D341Med (cell line): ENCODE results near the gene CENPA.
"Not testable (repeated sequence)": the region's sequence is repeated elsewhere in the genome, so short reads cannot be mapped to it uniquely, and the experiment has no call there.

Experiments used
- DNase-seq: peaks from one replicate; pipeline ENCODE4 v3.0.0; 2012; ENCODE audit warnings: low spot score

The CENPA gene

DNA sequence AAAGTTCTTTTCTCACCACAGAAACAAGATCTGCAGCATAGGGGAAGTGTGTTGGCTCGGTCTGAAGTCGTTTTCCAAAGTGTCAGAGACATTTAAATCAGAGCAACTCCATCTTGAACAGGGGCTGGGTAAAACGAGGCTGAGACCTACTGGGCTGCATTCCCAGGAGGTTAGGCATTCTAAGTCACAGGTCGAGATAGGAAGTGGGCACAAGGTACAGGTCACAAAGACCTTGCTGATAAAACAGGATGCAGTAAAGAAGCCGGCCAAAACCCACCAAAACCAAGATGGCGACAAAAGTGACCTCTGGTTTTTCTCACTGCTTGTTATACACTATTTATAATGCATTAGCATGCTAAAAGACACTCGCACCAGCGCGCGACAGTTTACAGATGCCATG is 24.9 kb upstream of the CENPA start:
- not testable (repeated sequence) for DNase-seq

- no peak for DNase-seq
Observed at GRCh38 chr2:26763019-26763418, 22.8 kb upstream of the CENPA start.

DNA sequence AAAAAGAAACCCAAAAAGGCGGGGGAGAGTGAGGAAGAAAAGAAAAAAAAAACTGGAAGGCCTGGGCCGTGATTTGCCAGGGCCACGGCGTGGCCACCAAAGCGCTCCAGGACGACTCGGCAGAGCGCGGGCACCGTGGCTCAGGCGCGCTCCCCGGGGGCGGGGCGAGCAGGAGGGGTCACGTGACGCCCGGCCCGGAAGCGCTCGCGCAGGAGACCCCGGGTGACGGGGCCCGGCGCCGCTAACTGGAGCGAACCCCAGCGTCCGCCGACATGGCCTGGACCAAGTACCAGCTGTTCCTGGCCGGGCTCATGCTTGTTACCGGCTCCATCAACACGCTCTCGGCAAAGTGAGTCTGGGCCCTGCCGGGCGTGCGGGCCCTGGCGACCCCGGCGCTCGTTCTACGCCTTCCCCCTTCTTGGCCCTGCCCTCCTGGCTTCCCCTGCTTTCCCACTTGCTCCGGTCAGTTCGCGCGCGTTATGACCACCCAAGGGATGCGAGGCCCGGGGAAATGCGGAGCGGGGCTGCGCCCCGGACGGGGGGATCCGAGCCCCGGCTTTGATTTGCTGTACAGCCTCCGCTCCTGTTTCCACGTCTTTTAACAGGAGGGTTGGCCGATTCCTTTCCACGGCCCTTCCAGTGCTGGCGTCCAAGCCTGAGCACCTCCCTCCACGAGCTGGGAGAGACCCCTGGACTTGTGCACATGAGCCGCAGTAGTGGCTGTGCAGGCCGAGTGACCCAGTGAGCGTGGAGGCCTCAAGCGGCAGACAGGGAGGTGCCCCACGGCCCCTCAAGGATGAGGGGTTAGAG is 21.6 kb upstream of the CENPA start, which contains the start of gene SLC35F6:
TSS of gene SLC35F6 (plus strand) at position 207 of the 810 bp plus-strand sequence. CDS start at position 273, 66 bp downstream.
- DNase-seq = peak; percentile 95

- no peak for DNase-seq
Observed at GRCh38 chr2:26764906-26765305, 20.9 kb upstream of the CENPA start.

DNA sequence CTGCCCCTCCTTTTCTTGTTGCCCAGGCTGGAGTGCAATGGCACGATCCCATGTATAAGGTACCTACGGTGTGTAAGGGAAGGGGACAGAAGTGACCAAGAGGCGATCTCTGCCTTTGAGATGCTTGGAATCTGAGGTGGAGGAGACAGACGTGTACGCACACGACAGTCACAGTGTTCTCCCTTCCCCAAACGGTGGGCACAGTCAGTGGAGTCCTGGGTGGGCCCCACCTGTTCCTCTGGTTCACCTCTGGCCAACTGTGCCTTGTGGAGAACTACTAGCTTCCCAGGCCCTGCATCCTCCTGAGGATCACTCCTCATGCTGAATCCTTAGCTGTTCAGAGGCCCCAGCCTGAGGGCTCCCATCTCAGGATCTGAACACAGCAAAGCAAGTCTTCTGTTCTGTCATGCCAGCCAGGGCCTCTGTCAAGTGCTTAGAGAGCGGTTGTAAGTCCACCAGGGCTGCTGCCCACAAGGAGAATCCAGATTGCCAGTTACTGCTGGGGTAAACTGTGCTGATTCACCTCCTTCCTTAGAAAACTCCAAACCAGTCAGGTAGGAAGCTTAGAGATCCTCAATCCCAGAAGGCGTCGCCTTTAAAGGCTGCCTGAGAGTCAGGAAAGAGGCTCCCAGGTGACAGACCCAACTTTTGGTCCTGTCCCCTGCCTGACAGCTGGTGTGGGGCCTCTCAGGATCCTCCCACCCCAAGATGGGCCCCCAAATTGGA is 20.2 kb upstream of the CENPA start:
- DNase-seq = no peak

DNA sequence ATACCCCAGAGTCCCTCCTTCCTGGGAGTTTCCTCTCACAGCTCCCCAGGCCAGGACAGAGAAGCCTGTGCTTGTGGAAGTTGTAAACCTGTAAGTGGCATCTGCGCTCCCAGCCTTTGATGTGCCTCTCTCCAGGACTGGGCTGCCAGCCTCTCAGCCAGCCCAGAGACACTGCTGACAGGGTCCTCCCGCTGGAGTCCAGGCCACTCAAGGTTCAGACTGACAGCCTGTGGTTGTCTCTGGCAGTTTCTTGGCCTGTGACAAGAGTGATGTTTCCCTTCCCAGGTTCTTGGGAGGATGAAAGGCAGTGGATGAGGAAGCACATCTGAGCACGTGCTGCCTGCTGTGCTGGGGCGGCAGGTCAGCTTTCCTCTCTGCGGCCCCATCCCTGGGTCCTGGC is 18.7 kb upstream of the CENPA start:
- no peak for DNase-seq

GRCh38 chr2:26767894-26768487 is 17.9 kb upstream of the CENPA start:
- no peak for DNase-seq

DNA sequence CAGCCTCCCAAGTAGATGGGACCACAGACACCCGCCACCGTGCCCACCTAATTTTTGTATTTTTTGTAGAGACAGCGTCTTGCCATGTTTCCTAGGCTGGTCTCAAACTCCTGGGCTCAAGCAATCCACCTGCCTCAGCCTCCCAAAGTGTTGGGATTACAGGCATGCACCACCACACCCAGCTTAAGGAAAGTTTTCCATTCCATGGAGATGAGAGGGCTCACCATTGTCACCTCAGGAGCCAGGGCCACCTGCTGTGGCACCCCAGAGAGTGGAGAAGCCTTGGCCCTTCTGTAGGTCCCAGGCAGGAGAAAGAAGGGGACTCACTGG is 17.1 kb upstream of the CENPA start:
- DNase-seq = no peak

DNA sequence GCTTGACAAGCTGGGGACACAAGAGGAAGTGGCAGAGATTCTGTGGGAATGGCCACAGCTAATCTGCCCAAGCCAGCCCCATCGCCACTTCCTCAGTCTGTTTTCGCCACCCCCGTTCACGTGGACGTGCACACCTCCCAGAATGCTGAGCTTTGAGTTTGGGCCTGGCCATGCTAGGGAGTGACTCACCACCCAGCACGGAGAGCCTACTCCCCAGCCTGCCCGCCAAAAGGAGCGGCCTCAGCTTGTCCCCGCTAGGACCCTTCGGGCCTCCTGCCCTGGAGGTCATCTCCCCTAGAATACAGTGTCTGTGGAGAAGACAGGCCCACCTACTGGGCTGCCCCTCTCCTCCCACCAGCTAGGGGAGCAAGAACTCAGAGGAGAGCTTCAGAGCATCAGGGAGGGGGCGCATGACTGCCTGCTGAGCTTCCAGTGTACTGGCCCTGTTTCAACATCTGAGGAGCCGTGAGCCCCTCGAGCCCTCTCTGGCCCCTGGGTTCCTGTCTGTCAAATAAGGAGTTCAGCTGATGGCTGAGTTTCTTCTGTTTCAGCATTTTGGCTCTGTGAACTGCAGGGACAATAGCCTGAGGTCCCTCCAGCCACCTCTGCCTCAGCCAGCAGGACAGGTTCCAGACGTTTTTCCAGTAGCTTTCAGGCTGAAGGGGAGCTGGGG is 16.6 kb upstream of the CENPA start:
- DNase-seq = no peak

- peak; percentile 43 for DNase-seq
Observed at GRCh38 chr2:26770986-26771586, 14.8 kb upstream of the CENPA start.

- peak; percentile 82 for DNase-seq
Observed at GRCh38 chr2:26772064-26773001, 13.5 kb upstream of the CENPA start.

- no peak for DNase-seq
Observed at GRCh38 chr2:26776195-26776800, 9.6 kb upstream of the CENPA start.

DNA sequence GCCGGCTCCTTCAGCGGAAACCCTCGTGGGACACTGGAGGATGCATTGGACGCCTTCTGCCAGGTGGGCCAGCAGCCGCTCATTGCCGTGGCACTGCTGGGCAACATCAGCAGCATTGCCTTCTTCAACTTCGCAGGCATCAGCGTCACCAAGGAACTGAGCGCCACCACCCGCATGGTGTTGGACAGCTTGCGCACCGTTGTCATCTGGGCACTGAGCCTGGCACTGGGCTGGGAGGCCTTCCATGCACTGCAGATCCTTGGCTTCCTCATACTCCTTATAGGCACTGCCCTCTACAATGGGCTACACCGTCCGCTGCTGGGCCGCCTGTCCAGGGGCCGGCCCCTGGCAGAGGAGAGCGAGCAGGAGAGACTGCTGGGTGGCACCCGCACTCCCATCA is 7.8 kb upstream of the CENPA start:
- DNase-seq = no peak

- no peak for DNase-seq
Observed at GRCh38 chr2:26778507-26778906, 7.3 kb upstream of the CENPA start.

DNA sequence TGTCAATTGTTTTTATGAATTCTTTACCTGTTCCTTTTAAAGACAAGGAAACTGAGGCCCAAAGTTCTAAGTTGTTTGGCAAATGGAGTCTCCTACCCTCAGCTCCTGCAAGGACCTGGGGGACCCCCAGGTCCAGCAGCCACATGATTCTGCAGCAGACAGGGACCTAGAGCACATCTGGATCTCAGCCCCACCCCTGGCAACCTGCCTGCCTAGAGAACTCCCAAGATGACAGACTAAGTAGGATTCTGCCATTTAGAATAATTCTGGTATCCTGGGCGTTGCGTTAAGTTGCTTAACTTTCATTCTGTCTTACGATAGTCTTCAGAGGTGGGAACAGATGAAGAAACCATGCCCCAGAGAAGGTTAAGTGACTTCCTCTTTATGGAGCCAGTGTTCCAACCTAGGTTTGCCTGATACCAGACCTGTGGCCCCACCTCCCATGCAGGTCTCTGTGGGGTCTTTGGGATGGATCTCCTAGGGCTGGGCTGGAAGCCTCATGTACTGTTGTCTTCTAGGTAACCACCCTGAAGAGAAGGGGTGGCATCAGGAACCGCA is 5.6 kb upstream of the CENPA start:
- DNase-seq = peak; percentile 3

DNA sequence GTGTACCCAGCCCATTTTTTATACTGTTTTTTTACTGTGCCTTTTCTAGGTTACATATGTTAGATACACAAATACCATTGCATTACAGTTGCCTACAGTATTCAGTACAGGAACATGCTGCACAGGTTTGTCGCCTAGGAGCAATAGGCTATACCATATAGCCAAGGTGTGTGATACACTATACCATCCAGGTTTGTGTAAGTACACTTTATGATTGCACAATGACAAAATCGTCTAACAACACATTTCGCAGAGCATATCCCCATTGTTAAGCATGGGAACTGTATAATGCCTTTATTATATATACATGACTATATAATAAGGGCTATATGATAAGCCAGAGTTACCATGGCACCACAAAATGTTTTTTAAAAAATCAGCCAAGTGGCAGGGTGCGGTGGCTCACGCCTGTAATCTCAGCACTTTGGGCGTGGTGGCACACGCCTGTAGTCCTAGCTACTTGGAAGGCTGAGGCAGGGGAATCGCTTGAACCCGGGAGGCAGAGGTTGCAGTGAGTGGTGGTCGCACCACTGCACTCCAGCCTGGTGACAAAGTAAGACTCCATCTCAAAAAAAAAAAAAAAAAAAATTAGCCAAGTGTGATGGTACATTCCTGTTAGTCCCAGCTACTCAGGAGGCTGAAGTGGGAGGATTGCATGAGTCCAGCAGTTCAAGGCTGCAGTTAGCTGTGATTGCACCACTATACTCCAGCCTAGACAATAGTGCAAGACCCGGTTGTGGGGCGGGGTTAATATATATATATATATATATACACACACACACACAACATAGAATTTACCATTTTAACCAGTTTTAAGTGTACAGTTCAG is 2.8 kb upstream of the CENPA start:
- no peak for DNase-seq

- peak; percentile 2 for DNase-seq
Observed at GRCh38 chr2:26784570-26785234, 1.2 kb upstream of the CENPA start.

GRCh38 chr2:26786207-26787028 is 562 bp downstream of the CENPA start:
- no peak for DNase-seq
